Amniotic stem cell (primary cell): ENCODE measurements around the gene KRT32.
"Not testable (repeated sequence)": the region's sequence is repeated elsewhere in the genome, so short reads cannot be mapped to it uniquely, and the experiment has no call there.

Source experiments
- DNase-seq: peaks from one replicate; lab custom pipeline; 2025; lab: John Stamatoyannopoulos, UW

KRT32 gene

GRCh38 chr17:41464173-41464572 is 3.0 kb downstream of the KRT32 start:
- no peak for DNase-seq

DNA sequence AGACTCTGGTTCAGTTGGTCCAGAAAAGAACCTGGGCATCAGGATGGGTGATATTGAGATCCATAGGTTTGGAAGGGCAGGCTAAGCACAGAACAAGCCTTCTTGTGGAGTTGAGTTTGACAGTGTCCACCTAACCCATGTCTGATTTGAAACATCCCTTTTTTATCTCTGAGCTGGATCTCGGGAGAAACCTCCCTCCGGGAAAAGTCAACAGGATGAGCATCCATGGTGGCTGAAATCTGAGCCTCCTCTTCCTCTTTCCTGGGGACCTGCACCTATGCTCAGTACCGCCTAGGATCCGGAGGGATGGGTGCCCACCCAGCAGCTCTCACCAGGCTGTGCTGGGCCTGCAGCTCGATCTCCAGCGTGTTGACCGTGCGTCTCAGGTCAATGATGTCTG is 3.4 kb downstream of the KRT32 start:
- no peak for DNase-seq

DNA sequence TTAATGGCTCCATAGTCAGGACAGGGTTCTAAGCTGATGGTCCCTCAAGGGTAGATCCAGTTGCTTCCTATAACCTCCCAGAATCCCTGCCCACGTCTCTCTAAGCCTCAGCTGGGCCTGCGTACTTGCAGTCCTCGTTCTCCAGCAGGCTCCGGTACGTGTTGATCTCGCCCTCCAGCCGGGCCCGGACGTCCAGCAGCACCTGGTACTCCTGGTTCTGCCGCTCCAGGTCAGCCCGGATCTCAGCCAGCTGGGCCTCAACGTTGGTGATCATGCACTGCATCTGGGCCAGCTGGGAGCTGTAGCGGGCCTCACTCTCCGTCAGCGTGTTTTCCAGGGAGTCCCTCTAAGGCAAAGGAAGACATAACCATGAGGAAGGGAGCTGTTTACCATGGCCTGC is 4.5 kb downstream of the KRT32 start:
- DNase-seq = no peak

DNA sequence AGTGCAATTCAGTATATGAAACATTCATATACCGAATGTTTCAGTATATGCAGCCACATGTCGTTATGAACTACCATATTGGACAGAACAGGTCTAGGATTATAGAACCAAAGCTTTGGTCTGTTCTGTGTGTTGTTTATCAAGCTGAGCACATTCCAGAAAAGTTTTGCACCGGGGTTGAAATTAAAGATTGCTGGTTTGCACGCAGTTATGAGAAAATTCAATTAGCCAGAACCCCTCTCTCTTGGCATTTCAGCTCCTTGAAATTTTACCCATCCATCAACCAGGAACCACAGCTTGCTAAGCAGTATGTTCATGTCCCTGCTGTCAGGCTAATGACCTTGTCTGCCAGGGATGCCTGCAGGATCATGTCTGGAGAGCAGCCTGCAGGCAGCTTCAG is 9.5 kb downstream of the KRT32 start:
- no peak for DNase-seq

DNA sequence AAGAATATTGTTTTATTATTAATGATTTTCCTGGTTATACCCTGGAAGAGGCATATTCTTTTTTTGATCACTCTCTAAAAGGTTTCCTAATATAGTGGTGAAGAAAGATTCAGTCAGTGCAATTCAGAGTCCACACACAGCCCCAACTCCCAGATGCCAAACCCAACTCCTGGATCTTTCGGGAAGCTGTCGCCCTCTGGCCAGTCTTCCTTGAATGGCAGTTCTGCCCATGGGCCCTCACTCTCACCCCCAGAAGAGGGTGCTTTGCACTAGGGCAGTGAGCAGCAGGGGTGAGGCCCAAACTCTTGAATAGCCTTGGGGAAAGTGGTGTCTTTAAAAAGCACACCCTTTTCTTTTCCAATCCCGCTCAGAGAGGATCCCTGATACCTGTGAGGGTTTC is 11.0 kb downstream of the KRT32 start:
- DNase-seq = no peak

- DNase-seq = no peak
Observed at GRCh38 chr17:41455236-41455635, 11.9 kb downstream of the KRT32 start.

GRCh38 chr17:41453066-41453465 is 14.1 kb downstream of the KRT32 start:
- no peak for DNase-seq

DNA sequence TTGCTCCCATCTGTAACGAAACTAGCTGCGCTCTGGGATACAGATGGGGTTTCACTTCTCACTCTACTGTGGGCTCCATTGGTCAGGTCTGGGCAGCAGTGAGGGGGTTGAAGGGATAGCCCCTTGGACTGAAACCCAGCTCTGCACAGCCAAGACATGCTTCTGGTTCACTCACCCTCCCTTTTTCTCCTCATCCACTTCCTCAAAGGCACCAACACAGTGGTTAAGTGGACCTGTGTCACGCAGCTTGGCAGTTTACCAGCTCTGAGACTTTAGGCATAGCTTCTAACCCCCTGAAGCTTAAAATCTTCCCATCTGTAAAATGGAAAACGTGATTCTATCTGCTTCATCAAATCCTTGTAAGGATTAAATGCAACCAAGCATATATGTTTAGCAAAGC is 14.9 kb downstream of the KRT32 start:
- DNase-seq = no peak

- no peak for DNase-seq
Observed at GRCh38 chr17:41451154-41451728, 15.9 kb downstream of the KRT32 start.

GRCh38 chr17:41449008-41449407 is 18.2 kb downstream of the KRT32 start:
- no peak for DNase-seq

GRCh38 chr17:41448506-41448905 is 18.7 kb downstream of the KRT32 start:
- DNase-seq = no peak

- no peak for DNase-seq
Observed at GRCh38 chr17:41446806-41447205, 20.4 kb downstream of the KRT32 start.

- no peak for DNase-seq
Observed at GRCh38 chr17:41444640-41445039, 22.5 kb downstream of the KRT32 start.

DNA sequence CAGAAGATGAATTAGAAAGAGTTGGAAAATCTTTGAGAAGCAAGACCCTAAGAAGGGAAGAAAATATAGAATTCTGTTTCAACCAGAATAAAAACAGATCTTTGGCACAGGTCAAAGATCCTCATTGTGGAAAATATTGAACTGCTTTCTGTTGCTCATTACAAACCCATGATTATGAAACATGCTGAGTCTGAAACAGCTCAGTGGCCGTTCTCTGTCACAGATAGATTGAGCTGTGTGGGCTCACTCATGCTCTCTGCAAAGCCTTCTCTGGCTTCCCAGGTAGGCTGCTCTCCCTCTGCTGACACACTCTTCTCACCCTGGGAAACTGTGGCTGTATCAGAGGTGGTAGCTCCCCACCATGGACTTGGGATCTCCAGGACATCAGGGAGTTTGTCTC is 23.0 kb downstream of the KRT32 start:
- no peak for DNase-seq

DNA sequence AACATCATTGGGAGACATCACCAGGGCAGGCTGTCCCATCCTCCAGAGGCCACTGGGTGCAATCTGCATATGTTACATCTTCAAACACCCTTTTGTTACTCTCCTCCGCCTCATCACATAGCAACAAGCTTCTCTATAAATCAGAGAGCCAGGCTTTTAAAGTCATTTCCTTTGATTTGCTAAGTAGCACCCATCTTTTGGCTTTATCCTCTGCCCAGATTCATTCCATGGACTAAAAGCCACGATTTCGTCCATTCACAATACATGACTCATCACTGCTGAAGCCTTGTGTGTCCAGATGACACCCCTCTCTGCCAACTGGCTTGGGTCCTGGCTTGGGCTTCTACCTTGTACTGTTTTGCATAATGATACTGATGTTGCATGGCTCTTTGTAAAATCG is 24.4 kb downstream of the KRT32 start:
- no peak for DNase-seq

- DNase-seq = no peak
Observed at GRCh38 chr17:41440531-41441033, 26.6 kb downstream of the KRT32 start, which contains the start of gene KRT38. Gene KRT38 (minus strand): TSS chr17:41440983. CDS start chr17:41440921, 62 bp downstream.

DNA sequence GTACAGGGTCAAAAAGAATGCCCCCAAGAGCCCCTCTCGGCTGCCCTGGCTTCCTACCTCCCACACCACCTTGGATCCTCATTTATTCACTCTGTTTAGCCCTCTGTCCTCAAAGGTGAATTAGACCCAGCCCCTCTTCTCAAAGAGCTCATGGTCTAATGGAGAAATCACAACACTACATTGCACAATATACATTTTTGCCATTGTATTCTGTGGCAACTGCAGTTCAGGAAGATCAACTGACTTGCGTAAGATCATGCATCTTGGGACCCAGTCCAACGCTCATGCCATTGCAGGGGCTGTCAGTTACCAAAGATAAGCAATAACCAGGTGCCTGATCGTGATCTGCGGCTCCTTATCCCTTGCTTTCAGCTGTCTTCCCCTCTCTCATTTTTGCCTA is 27.8 kb downstream of the KRT32 start:
- DNase-seq = no peak

GRCh38 chr17:41437769-41438168 is 29.4 kb downstream of the KRT32 start:
- no peak for DNase-seq

- no peak for DNase-seq
Observed at GRCh38 chr17:41437254-41437653, 29.9 kb downstream of the KRT32 start.

DNA sequence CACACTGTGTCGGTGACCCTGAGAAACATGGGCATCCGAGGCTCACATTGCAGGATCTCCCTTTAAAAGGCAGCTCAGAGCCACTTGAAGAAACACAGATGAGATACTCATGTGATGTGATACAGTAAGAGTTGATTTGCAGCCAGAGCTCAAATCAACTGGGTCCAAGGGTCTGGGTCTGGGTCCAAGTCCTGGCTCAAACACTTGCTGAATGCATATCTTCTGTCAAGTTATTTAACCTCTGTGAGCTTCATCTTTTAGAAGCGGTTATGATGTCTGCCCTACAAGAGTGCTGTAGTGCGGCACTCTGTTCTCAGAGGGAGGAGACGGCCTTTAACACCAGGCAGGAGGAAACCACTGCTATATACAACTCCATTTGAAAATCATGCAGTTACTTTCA is 32.8 kb downstream of the KRT32 start:
- no peak for DNase-seq

GRCh38 chr17:41434005-41434404 is 33.2 kb downstream of the KRT32 start:
- DNase-seq = no peak

DNA sequence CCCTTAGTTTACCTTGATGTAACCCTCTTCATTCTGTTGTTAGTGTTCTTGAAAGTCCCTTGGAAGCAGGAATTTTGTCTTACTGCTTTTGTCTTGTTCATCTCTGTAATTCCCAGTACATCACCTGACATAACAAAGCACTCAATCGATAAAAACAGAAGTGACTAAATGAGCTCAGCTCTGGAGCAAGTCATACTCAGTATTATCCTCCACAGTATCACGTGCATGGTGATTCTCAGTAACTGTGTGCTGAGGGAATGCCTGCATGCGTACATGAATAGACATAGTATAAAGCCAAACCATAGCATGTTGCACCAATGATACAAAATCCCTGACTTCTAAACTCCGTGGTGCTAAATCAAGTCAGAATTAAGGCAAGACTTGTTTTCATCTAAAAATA is 33.6 kb downstream of the KRT32 start:
- no peak for DNase-seq

DNA sequence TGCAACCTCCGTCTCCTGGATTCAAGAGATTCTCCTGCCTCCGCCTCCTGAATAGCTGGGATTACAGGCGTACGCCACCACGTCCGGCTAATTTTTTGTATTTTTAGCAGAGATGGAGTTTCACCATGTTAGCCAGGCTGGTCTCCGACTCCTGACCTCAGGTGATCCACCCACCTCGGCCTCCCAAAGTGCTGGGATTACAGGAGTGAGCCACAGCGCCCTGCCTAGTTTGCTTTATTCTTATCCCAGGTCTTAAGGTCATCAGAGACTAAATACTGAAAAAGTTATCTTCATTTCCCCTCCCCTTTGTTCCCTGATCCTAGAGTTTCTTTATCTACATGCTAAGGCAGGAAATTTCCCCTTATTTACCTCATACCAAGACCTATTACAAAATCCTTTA is 36.8 kb downstream of the KRT32 start:
- not testable (repeated sequence) for DNase-seq

GRCh38 chr17:41429667-41430066 is 37.5 kb downstream of the KRT32 start:
- no peak for DNase-seq
